ENCODE measurements around the gene GTF3C1. TPM values are rescaled to one million over a fixed set of nuclear protein-coding genes. Genes with fewer than 3 reads are reported as not detected.
A peak's percentile ranks its signal among the peaks of the same experiment; 100 is the strongest.
"Not testable (repeated sequence)": the region's sequence is repeated elsewhere in the genome, so short reads cannot be mapped to it uniquely, and the experiment has no call there.

GTF3C1 gene
- total and polyA plus RNA-seq, 4 donors = 33.5 to 84.0 (median 67.5) TPM

DNA sequence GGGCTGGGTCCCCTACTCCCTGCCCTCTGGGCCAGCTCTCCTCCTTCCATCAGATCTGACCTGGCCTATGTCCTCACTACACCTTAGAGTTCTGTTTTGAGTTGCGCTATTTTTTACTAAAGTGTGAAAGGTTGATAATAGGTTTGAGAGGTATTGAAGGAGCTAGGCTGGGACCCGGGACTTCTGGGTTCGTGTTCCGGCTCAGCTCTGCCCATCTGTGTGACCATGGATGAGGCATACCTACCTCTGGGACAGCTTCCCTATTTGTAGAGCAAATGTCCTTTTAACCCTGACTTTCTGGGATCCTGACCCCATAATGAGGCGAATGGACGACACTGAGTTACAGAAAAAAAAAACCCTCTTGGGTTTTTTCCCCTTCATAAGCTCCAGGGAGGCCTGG is 111.8 kb downstream of the GTF3C1 start:
- H3K27ac ChIP-seq (ENCODE audit: low read depth in 1 of 2, low read length in 1 of 2) = no peak overlapping the region
- no peaks in the 10 kb centered on the region for H3K9me3 ChIP-seq (ENCODE audit: control insufficient read depth in 4 of 4, insufficient read depth in 3 of 4, low read length in 3 of 4)
- H3K4me1 ChIP-seq (ENCODE audit: control insufficient read depth in 5 of 5, insufficient read depth in 5 of 5, low read length in 5 of 5) = peaks cover 0 to 6% (median 0%) of the 10 kb centered on the region in 5 donors
- TF ChIP-seq, protein P1, sequence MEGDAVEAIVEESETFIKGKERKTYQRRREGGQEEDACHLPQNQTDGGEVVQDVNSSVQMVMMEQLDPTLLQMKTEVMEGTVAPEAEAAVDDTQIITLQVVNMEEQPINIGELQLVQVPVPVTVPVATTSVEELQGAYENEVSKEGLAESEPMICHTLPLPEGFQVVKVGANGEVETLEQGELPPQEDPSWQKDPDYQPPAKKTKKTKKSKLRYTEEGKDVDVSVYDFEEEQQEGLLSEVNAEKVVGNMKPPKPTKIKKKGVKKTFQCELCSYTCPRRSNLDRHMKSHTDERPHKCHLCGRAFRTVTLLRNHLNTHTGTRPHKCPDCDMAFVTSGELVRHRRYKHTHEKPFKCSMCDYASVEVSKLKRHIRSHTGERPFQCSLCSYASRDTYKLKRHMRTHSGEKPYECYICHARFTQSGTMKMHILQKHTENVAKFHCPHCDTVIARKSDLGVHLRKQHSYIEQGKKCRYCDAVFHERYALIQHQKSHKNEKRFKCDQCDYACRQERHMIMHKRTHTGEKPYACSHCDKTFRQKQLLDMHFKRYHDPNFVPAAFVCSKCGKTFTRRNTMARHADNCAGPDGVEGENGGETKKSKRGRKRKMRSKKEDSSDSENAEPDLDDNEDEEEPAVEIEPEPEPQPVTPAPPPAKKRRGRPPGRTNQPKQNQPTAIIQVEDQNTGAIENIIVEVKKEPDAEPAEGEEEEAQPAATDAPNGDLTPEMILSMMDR (IDR thresholded peaks at IDR 0.05; ENCODE audit: control extremely low read depth, extremely low read depth) = no peak
- H3K27me3 ChIP-seq (ENCODE audit: control insufficient read depth in 3 of 3, insufficient read depth in 3 of 3, low read length in 2 of 3) = peaks cover 0 to 2% (median 0%) of the 10 kb centered on the region in 3 donors
- WGBS, 2 donors = 96% methylated on average over 6 of the region's 6 CpGs
- no peak overlapping the region for H3K4me3 ChIP-seq
- no peak for ATAC-seq (ENCODE audit: insufficient read depth, low FRiP score)
- DNase-seq = no peak
- H3K9ac ChIP-seq (ENCODE audit: insufficient read depth in 1 of 2, low read length in 2 of 2) = no peak overlapping the region
- peaks cover 0 to 3% (median 0%) of the 10 kb centered on the region in 4 donors for H3K36me3 ChIP-seq (ENCODE audit: control insufficient read depth in 4 of 4, insufficient read depth in 4 of 4, low read length in 4 of 4)

DNA sequence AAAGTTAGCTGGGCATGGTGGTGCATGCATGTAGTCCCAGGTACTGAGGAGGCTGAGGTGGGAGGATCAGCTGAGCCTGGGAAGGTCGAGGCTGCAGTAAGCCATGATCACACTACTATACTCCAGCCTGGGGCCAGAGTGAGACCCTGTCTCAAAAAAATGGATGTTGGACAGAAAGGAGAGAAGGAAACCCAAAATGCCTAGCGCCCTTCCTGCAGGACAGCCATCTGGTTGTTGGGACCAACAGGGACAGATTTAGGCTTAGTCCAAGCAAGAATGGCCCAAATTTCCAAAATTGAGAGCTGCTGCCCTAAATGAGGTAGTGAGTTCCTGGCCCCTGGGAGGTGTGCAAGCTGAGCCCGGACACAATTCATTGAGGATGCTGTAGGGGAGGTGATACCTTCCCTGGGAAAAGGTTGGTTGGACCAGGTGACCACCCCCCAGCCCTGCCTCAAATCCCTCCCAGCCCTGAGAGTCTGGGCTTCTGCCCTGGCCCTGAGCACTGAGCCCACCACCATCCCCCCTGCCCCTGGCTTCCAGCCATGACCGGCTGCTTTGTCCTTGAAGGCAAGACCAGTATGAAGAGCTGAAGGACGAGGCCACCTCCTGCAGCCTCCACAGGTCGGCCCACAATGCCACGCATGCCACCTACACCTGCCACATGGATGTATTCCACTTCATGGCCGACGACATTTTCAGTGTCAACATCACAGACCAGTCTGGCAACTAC is 112.6 kb downstream of the GTF3C1 start:
- peak in 1 of 3 donors; percentile 12 for DNase-seq
- peaks cover 0 to 3% (median 0%) of the 10 kb centered on the region in 4 donors for H3K36me3 ChIP-seq (ENCODE audit: control insufficient read depth in 4 of 4, insufficient read depth in 4 of 4, low read length in 4 of 4)
- peaks cover 0 to 6% (median 0%) of the 10 kb centered on the region in 5 donors for H3K4me1 ChIP-seq (ENCODE audit: control insufficient read depth in 5 of 5, insufficient read depth in 5 of 5, low read length in 5 of 5)
- no peak for ATAC-seq (ENCODE audit: insufficient read depth, low FRiP score)
- H3K9me3 ChIP-seq (ENCODE audit: control insufficient read depth in 4 of 4, insufficient read depth in 3 of 4, low read length in 3 of 4) = no peaks in the 10 kb centered on the region
- no peak overlapping the region for H3K4me3 ChIP-seq
- H3K27me3 ChIP-seq (ENCODE audit: control insufficient read depth in 3 of 3, insufficient read depth in 3 of 3, low read length in 2 of 3) = peaks cover 0 to 2% (median 0%) of the 10 kb centered on the region in 3 donors
- 85 to 89% methylated on average over 9 of the region's 9 CpGs for WGBS, 2 donors
- H3K9ac ChIP-seq (ENCODE audit: insufficient read depth in 1 of 2, low read length in 2 of 2) = no peak overlapping the region
- TF ChIP-seq, protein P1 (IDR thresholded peaks at IDR 0.05; ENCODE audit: control extremely low read depth, extremely low read depth) = no peak
- no peak overlapping the region for H3K27ac ChIP-seq (ENCODE audit: low read depth in 1 of 2, low read length in 1 of 2)

DNA sequence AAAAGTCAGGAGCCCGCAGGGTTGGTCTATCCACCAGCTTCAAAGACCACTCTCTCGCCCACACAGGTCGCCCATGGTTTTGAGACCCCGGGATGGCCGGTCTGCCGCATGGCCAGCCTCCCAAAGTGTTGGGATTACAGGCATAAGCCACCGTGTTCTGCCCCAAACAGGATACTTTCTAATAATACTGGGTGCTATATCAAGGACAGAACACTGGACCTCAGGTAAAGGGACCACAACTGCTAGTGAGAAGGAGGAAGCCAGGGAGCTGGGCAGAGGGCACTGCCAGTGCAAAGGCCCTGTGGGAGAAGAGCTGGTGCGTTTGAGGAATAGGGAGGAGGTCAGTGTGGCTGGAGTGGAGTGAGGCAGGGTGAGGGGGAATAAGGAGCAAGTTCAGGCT is 113.6 kb downstream of the GTF3C1 start:
- Histone ChIP-seq H3K36me3 (ENCODE audit: control insufficient read depth in 4 of 4, insufficient read depth in 4 of 4, low read length in 4 of 4) (peaks cover 0 to 3% (median 0%) of the 10 kb centered on the region in 4 donors), H3K9ac (ENCODE audit: insufficient read depth in 1 of 2, low read length in 2 of 2) (no peak overlapping the region), H3K4me1 (ENCODE audit: control insufficient read depth in 5 of 5, insufficient read depth in 5 of 5, low read length in 5 of 5) (peaks cover 0 to 6% (median 0%) of the 10 kb centered on the region in 5 donors), H3K27me3 (ENCODE audit: control insufficient read depth in 3 of 3, insufficient read depth in 3 of 3, low read length in 2 of 3) (peaks cover 0 to 2% (median 0%) of the 10 kb centered on the region in 3 donors), H3K9me3 (ENCODE audit: control insufficient read depth in 4 of 4, insufficient read depth in 3 of 4, low read length in 3 of 4) (no peaks in the 10 kb centered on the region), H3K27ac (ENCODE audit: low read depth in 1 of 2, low read length in 1 of 2) (no peak overlapping the region), H3K4me3 (no peak overlapping the region)
- DNase-seq (no peak), ATAC-seq (ENCODE audit: insufficient read depth, low FRiP score) (no peak)
- WGBS, 2 donors = 94 to 95% methylated on average over 8 of the region's 8 CpGs
- TF ChIP-seq, protein P1 (IDR thresholded peaks at IDR 0.05; ENCODE audit: control extremely low read depth, extremely low read depth) = no peak

DNA sequence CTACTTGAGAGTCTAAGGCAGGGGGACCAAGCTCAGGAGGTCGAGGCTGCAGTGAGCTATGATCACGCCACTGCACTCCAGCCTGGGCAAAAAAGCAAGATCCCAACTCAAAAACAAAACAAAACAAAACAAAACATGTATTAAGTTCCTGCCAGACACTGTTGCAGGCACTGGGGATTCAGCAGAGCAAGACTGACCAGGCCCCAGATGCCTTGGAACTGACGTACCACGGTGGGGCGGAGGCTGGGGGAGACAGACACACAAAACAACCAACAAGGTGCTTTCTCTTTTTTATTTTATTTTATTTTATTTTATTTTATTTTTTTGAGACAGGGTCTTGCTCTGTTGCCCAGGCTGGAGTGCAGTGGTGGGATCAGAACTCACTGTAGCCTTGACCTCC is 114.6 kb downstream of the GTF3C1 start:
- 93 to 95% methylated on average over 5 of the region's 5 CpGs for WGBS, 2 donors
- H3K27me3 ChIP-seq (ENCODE audit: control insufficient read depth in 3 of 3, insufficient read depth in 3 of 3, low read length in 2 of 3); ATAC-seq (ENCODE audit: insufficient read depth, low FRiP score); H3K9ac ChIP-seq (ENCODE audit: insufficient read depth in 1 of 2, low read length in 2 of 2); DNase-seq; H3K36me3 ChIP-seq (ENCODE audit: control insufficient read depth in 4 of 4, insufficient read depth in 4 of 4, low read length in 4 of 4); H3K4me3 ChIP-seq; H3K4me1 ChIP-seq (ENCODE audit: control insufficient read depth in 5 of 5, insufficient read depth in 5 of 5, low read length in 5 of 5); H3K9me3 ChIP-seq (ENCODE audit: control insufficient read depth in 4 of 4, insufficient read depth in 3 of 4, low read length in 3 of 4); H3K27ac ChIP-seq (ENCODE audit: low read depth in 1 of 2, low read length in 1 of 2): not testable (repeated sequence)

All from lung (tissue), 12 donors.